Fibroblast of mammary gland (primary cell): ENCODE measurements around the gene PRSS27.

Source experiments
- DNase-seq: peaks from one replicate; pipeline ENCODE4 v3.0.0-alpha.2; 2010; ENCODE audit warnings: low read depth
- H3K4me3 ChIP-seq: 2 replicates; pipeline ENCODE4 v1.5.1; 2011; ENCODE audit warnings: low read depth, mild to moderate bottlenecking, low read length, moderate library complexity; ENCODE audit not compliant: control insufficient read depth
- CTCF ChIP-seq: conservative IDR thresholded peaks from 2 replicates; pipeline ENCODE4 v1.5.1; 2011; ENCODE audit warnings: low read depth, low read length, inconsistent platforms; ENCODE audit not compliant: control insufficient read depth, insufficient read depth

Gene PRSS27

GRCh38 chr16:2739625-2740430 is 19.8 kb upstream of the PRSS27 start:
- TF ChIP-seq CTCF: no peak
- H3K4me3 ChIP-seq: no peak overlapping the region
- DNase-seq: no peak

GRCh38 chr16:2738615-2739014 is 18.6 kb upstream of the PRSS27 start:
- no peak overlapping the region for H3K4me3 ChIP-seq
- no peak for DNase-seq
- TF ChIP-seq CTCF: no peak

GRCh38 chr16:2737895-2738418 is 17.9 kb upstream of the PRSS27 start:
- no peak overlapping the region for H3K4me3 ChIP-seq
- TF ChIP-seq CTCF: no peak
- no peak for DNase-seq

- H3K4me3 ChIP-seq: no peak overlapping the region
These were observed 17.2 kb upstream of the PRSS27 start for GRCh38 chr16:2737238-2737605.

GRCh38 chr16:2736476-2737237 is 16.6 kb upstream of the PRSS27 start:
- no peak for TF ChIP-seq CTCF
- DNase-seq: no peak
- no peak overlapping the region for H3K4me3 ChIP-seq

More at GRCh38 chr16:2737238-2737605, 17.2 kb upstream of the PRSS27 start:
- no peak for TF ChIP-seq CTCF
- DNase-seq: no peak

GRCh38 chr16:2734844-2735515 is 15.0 kb upstream of the PRSS27 start:
- no peak for DNase-seq
- TF ChIP-seq CTCF: no peak
- no peak overlapping the region for H3K4me3 ChIP-seq
